GM19238 (cell line): ENCODE measurements around the gene RAP1A.
A peak's percentile ranks its signal among the peaks of the same experiment; 100 is the strongest.
"Not testable (repeated sequence)": the region's sequence is repeated elsewhere in the genome, so short reads cannot be mapped to it uniquely, and the experiment has no call there.

Source experiments
- DNase-seq: peaks from one replicate; pipeline ENCODE4 v3.0.0; 2011; ENCODE audit warnings: low spot score; ENCODE audit not compliant: insufficient read length

The RAP1A gene

DNA sequence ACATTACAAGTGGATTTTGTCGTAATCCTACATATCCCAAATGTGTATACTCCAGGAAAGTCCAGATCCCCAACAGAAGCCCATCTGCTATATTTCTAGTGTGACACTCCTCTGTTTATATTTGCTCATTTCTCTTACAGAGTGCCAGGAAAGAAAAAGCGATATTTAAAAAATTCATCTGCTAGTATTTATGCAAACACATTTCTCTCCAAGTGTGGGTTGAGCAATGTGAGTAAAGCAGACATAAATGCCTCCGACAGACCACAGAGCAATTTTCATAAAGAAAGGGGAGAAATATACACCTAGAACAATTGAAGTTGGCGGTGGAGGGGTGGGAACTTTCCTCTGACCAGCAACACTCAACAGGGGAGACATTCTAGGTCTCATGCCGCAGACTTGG is 22.2 kb upstream of the RAP1A start:
- no peak for DNase-seq

DNA sequence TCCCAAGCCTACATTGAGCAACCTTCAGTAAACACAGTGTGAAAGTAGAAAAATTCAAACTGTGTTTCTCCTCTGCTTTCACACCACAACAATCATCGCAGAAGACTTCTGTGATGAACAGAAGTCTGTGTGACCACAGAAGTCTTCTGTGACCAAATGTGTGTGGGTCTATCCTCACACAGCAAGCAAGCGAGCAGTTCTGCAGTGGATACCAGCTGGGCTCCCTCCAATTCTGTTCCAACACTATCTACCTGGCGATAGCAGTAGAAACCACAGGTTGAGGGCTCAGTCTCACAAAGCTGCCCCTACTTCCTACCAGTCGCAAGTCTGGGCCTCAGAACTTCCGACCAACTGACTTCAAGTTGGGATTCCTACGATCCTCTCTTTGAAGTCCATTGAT is 21.0 kb upstream of the RAP1A start:
- no peak for DNase-seq

DNA sequence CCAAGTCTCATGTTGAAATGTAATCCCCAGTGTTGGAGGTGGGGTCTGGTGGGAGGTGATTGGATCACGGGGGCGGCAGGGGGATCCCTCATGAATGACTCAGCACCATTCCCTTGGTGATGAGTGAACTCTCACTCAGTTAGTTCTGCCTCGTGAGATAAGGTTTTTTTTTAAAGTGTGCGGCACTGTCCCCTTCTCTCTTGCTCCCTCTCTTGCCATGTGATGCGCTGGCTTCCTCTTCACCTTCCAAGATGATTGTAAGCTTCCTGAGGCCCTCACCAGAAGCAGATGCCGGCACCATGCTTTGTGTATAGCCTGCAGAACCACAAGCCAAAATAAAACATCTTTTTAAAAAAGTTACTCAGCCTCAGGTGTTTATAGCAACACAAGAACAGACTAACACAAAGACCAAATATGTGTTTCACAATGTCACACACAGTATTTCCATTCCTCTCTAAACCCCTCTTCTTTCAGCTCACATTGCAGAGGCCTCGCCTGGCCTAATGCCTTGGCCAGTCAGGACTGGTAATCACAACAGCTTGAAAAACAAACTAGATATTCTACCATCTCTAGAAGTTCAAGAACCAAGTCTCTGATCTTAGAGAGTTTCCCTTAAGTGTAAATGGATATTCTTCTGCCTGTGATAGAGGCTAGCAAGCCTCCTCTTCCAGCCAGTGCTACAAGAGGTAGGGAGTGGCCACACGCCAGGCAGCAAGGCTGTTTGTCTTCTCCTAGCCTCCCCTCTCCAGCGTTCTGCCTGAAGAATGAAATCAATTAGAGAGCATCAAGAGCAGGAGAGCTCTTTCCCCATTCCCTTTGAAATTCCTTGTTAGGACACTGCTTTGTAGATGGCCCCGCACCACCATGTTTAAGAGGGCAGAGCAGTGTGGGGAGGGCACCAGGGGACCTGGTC is 19.6 kb upstream of the RAP1A start:
- no peak for DNase-seq

DNA sequence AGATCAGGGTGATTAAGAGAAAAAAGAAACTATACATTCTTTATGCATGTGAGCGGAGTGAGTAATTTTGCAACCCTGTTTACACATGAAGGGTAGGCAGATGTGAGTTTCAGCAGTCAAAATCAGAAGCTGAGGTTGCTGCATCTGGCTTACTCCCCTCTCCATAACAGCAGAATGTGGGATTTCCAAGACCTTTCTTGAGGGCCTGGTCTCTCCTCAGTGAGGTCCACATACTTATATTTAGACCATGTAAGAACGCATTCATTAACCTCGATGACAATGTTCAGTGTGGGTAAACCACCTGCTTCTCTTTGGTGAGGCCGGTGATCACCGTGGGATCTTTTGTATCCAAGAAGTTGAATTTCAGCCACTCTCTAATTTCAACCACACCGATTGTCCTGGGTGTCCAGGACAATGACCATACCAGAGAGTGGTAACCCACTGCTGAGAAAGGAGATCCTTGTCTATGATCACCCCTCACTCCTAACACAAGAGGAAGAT is 18.7 kb upstream of the RAP1A start:
- no peak for DNase-seq

DNA sequence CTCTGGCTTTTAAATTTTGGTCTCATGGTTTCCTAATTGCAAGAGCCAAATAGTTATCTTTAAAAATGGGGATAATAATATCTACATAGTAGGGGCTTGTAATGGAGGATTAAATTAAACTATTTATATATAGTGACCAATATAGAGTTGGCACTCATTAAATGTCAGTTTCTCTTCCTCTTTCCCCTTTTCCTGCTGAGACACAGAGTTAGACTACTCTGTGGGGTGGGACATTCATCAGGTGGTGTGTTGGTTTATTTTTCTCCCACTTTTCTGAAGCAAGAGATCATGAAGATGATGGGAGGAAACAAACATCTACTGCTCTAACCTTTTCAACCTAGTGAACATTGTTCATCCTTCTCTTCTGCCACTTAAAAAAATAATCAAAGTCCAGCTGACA is 17.3 kb upstream of the RAP1A start:
- no peak for DNase-seq

DNA sequence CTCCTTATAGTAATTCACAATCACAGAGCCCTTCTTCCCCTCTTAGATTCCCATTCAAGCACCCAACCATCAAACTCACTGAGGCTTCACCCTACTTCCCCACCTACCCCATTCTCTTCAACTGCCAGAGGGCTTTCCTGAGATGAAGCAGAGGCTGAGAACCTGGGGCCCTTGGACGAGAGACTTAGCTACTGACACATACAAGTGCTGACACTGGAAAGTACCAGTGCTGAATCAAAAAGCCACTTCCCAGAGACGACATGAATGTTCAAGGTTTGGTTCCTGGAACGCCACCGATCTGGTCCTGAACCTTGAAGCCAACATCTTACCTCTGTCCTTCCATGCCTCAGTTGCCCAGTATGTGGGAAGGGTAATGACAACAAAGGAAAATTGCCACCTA is 16.6 kb upstream of the RAP1A start:
- no peak for DNase-seq

DNA sequence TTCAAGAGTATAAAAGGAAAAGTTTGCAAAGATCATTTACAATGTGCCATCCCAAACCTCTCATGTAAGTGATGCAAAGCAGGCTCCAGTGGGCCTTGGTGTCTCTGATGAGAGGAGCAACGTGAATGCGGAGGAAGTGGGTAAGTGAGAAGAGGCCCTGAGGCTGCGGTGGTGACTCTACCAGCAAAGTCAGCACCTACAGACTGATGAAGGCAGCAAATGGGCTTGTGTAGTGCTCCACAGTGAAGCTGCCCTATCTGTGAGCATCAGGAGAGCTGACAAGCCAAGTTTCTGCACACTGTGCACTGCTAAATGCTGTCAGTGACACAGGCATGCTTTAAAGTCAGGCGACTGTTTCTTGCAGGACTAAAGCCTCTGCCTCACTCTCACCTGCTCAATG is 15.6 kb upstream of the RAP1A start:
- DNase-seq: no peak

DNA sequence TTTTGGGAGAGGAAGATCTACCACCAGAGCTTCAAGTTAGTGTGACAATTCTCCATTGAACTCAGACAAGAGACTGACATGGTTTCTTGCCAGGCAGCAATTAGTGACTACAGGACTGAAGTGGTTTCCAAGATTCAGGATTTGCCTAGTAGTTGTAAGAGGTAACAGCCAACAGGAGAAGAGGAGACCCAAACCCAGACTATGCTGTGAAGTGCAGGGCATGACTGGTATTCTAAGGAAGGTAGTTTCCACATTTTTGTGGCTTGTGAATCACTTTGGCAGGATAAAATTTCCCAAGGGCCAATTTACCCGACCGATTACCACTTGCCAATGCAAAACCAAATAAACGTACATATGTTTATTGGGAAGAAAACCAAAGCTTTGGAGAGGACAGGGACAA is 14.7 kb upstream of the RAP1A start:
- no peak for DNase-seq

DNA sequence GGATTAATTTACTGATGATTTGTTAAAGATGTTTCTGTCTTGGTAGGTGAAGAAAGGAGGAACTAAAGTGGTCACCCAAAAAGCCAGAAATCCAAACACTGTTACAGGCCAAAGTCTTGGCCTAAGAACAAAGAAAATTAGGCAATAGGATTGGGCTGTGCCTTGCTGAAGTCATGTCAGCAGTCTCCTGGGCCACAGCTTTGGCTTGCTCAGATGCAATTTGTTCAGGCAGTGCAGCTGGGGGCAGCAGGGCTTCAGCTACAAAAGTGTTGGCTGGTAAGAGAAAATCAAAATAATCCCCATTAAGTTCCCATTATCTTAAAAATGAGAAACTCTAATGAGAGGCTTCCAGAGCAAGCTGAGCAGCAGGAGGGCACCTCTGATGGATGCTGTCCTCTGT is 14.0 kb upstream of the RAP1A start:
- no peak for DNase-seq

DNA sequence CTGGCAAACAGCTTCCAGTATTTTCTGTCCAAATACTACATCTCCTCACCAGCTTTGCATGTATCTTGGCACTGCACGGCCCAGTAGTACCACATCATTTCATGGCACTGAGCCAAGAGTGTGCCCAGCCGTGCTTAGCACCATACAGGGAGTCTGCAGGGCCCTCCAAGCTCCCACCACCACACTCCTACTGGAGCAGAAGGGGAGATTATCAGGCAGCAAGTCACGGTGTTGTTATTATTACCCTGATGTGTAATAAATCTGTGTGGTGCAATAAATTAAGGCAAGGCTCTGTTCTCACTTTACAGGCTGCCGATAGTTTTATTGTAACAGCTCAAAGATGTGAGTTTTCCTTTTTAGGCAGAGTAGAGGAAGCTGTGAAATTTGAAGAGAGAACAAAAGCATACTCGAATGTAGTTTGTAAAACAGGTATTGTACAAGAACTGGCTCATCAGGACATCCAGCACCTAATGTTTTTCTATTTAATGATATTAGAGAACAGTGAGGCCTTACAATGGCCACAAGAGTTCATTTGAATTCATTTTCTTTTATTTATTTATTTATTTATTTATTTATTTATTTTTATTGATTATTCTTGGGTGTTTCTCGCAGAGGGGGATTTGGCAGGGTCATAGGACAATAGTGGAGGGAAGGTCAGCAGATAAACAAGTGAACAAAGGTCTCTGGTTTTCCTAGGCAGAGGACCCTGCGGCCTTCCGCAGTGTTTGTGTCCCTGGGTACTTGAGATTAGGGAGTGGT is 13.0 kb upstream of the RAP1A start:
- not testable (repeated sequence) for DNase-seq

DNA sequence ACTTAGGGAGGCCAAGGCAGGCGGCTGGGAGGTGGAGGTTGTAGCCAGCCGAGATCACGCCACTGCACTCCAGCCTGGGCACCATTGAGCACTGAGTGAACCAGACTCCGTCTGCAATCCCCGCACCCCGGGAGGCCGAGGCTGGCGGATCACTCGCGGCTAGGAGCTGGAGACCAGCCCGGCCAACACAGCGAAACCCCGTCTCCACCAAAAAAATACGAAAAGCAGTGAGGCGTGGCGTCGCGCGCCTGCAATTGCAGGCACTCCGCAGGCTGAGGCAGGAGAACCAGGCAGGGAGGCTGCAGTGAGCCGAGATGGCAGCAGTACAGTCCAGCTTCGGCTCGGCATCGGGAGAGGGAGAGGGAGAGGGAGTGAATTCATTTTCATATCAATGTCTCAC is 11.1 kb upstream of the RAP1A start:
- DNase-seq: not testable (repeated sequence)

DNA sequence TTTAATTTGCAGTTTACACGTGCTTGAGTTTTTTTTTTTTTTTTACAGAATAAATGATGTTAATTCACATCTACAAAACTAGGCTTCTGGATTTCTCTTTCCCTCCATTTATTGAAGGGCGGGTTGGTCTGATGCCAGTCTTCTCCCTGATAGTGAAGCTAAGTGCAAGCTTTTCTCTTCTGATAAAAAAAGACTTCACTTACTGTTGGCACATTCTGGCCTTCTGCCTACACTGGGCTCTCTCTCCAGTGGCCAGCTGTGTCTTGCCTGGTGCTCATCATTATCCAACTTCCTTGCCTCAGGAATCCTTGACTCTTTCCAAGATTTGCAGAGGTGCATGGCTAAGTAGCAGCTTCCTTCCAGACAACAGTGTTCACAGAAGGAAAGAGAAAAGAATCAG is 7.6 kb upstream of the RAP1A start:
- no peak for DNase-seq

DNA sequence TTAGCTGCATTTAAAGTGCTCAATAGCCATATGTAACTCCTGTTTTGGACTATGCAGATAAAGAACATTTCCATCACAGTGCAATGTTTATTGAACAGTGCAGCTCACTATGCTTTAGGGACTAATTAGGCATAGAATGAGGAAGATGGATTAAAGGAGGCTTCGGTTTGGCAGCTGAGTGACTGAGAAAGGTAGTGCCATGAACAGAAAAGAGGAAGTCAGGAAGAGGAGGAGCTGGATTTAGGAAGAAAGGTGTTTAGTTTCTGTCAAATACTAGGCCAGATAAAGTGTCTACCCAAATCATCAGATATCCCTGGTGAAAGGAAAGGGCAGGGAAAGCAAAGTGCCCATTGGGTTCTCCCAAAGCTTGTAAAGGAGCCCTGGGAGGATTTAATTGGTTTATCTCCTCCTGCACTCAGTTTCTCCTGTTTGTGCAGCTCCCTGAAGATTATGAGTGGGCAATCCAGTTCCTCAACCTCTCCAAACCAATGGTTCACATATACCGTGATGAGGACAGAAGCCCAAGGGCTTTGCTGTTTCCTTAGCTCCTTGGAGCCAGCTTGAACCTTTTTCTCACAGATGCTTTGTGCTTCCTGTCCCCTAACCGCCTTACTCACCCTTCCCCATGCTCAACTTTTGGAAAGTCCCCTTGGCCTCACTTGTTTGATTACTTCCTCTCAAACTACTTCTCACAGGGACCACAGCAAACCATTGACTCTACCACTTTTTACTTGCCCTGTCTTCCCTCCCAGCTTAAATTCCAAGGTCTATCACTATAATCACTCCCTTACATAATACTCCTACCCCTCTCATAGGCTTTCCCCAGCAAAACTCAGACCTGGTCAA is 3.5 kb upstream of the RAP1A start:
- DNase-seq: peak; percentile 52

DNA sequence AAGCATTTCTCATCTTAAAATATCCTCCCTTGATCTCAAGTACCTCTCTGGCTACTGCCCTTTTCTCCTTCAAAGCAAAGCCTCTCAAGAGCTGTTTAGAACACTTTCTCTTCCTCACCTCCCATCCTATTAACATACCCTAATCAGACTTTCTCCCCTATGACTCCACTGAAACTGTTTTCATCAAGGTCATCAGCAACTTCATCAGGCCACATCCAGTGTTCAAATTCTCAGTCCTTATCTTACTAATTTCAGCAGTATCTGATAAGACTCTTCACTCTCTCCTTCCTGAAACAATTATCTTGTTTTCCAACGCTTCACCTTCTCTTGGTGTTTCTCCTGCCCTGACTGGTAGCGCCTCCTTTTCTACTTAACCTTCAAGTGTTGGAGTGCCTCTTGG is 1.5 kb upstream of the RAP1A start:
- DNase-seq: no peak

DNA sequence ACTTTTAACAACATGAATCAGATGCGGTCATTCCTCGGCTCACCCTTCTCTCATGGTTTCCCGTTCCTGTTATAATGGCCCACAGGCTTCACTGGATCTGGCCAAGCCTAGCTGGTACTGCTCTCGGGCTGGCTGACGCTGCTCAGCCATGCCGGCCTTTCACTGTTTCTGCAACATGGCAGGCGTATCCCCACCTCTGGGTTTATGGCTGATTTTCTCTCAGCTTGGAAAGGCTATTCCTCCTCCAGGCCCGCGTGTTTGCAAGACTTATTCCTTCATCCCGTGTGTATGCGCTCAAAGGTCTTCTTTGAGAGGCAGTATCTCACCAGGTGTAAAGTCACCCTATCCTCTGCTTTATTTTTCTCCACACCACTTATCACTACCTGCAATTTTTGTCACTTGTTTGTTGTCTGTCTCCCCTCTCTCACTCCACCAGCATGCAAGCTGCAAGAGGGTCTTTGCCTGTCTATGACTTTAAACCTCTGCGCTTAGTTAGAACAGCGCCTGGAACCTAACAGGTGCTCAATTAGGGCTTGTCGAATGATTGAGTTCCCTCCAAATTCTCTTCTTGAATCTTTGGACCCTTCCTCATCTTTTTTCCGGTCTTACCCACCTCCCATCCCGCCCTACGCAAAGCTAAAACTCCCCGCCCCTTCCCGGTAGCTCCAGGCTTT is 491 bp upstream of the RAP1A start:
- no peak for DNase-seq

DNA sequence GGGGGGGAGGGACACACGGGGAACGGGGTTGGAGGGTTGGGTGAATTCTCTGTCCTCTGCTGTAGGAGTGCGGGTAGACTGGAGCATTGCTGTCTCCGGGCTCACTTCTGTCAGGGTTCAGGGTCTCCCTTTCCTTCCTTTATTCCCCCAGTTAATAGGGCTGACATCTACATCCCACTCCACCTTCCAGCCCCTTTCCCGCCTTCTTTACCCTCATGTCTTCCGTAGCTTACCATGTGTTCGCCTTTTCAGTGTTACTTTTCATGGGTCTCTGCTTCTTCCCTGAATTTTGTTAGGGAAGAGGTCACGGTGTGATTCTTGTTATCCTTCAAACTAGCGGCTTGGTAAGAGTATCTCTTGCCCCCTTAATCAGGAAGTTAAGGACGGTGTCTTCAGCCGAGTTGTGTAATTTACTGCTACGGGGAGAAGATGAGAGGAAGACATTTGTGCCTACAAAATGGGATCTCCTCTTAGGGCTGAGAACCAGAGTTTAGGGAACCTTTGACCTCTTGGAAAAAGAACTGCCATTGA is 917 bp downstream of the RAP1A start:
- no peak for DNase-seq

DNA sequence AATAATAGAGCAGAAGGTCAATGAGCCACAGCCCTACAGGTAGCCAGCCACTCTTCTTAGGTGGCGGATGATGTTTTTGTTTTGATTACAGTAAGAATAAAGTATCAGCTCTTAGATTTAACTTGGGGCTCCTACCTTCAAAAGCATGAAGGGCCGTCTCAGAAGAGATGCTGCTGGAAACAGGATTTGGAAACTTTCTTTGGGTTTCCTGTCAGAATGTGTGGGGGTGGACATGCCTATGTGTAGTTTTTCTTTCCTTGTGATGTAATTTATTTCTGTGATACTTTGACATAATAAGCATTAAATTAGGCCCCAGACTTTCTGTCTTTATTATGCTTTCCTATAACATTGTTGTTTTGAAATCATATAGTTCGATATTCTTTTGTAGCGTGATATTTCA is 1.5 kb downstream of the RAP1A start:
- DNase-seq: no peak

DNA sequence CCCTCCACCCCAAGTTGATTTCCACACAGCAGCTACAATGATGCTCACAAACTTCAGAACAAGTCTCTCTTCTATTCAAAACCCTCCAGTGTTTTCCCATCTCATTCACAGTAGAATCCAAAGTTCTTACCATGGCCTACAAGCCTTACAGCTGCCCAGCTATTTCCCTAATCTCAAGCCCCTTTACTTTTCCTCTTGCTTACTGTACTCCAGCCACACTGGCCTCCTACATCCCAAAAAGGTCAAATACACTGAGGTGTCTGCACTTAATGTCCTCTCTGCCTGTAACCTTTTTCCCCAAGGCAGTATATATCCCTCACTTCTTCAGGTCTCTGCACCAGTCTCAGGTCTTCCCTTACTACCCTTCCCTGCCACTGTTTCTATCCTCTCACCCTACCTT is 2.6 kb downstream of the RAP1A start:
- DNase-seq: no peak

DNA sequence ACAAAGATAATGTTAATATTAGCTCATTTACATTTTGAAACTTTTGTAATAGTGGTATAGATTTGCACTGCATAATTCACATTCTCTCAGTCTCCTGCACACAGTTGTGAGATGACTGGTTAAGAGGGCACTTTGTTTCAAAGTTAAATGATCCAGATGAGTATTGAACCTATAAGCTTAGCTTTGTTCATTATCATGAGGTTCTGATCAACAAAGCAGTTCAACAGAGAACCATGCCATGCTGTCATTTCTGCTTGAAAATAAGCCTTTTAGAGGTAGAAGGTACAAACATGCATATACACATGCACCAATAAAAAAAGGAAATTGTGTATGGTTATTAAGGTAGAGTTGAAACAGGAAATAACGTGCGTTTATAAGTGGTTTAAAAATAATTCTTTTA is 4.8 kb downstream of the RAP1A start:
- DNase-seq: no peak

DNA sequence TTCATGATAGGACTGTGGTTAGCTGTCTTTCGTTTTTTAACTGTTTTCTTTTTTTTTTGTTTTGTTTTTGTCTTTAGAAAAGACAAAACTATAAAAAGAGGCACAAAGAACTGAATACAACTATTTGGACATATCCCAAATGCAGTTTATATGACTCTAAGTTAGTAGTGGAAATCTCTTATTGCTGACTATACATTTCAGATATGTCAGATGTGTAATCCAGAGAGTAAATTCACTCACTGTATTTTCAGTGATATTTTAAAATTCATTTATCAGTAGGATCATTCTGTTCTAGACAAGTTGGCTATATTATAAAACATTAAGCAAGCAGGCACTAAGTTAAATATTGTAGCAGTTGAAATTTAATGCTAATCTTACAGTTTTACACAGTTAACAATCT is 5.7 kb downstream of the RAP1A start:
- no peak for DNase-seq

DNA sequence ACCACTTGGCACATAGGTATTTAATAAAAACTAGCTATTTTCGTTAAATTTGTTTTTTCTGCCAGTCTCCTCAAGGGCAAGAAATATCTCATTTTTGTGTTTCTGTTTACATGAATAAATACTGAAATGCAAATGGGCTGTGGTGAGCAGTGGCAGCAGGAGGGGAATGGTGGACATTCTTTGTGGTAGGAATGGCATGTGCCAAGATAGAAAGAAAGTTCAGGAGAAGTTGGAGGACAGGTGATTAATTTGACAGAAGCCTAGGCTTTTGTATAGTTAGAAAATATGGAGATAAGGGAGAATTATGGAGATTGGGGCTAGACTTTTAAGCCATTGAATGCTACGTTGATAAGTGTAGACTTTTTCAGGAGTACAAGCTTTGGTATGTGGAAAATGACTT is 8.6 kb downstream of the RAP1A start:
- DNase-seq: no peak
